SIG-M5 treated with dmso at 0.1 percent for 504 hours (cell line): Measurements from ENCODE around the gene GAREM2.

Experiments
- DNase-seq: peaks from one replicate; lab custom pipeline; 2025; ENCODE audit not compliant: unreplicated experiment; lab: John Stamatoyannopoulos, UW

GAREM2 gene

DNA sequence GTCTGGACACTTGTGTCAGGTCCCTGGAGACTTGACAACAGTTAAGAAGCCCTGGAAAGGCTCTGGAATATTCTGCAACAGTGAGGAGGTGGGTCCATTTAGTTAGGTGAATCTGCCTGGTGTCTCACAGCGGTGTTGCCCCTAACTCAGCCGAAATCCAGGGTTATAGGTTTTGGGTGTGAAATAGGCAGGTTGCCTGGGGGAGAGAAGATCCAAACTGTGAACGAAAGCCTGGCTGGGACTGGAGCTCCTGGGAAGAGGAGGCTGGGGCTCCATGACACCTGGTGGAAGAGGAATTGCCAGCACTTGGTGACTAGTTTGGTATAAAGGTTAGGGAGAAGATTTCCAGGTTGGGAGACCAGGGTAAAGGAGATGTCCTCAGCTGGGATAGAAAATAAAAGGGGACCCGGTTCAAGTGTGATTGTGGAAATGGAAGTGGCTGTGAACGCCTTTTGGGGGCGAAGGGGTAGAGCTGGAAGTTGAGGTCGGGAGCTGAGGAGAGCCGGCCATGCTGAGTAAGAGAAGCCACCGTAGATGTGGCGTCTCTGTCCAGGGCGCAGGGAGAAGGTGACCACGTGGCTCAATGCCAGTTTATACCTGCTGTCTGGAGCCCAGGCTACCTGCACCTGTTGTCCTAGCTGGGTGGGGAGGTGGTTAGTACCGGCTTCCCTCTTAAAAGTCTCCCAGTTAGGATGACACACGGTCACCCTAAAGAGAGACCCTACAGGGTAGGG lies 3.0 kb upstream of the GAREM2 start:
- DNase-seq: no peak

DNA sequence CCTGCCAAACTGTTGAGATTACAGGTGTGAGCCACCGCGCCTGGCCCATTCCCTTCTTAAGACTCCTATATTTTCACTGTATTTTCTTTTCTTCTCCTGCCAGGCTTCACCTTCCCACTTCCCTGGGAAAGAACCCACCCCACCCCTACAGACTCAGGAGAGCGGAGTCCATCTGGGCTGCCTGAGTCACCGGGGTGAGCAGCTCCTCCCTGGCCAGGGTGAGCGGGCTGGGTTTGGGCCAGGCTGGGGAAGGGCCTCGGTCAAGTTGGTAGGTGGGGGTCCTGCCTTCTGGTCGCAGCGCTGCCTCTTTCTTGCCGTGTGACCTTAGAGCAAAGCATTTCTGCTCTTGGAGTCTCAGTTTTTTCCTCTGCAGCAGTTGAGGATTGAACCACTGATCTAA lies 2.1 kb upstream of the GAREM2 start:
- DNase-seq: no peak

DNA sequence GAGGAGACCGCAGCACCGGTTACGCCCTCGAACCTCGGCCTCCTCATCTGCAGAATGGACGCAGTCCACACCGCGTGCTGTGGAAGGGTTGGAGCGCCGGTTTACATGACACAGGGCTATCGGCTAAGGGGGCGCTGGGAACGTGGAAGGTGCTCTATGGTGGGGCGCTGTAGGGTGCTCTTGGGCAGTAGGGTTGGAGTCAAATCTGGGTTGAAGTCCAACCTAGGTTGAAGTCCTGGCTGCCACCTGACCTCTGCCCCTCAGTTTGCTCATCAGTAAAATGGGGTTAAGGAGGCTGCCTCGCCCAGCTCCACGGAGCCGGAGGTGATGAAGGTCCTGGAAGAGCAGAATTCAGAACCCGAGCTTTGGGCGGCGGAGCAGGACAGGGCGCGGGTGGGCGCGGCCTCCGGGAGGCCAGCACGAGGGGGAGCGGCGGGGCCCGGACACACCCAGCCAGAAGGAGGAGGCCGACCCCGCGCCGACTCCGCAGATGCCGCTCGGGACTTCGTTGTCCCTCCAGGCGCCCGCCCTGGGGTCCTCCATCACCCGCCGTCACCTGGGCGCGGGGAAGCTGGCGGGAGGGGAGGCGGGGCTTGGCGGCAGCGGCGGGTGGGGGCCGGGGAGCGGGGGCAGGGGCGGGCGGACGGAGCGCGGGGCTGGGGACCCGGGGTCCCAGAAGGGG lies 558 bp upstream of the GAREM2 start:
- DNase-seq: no peak

DNA sequence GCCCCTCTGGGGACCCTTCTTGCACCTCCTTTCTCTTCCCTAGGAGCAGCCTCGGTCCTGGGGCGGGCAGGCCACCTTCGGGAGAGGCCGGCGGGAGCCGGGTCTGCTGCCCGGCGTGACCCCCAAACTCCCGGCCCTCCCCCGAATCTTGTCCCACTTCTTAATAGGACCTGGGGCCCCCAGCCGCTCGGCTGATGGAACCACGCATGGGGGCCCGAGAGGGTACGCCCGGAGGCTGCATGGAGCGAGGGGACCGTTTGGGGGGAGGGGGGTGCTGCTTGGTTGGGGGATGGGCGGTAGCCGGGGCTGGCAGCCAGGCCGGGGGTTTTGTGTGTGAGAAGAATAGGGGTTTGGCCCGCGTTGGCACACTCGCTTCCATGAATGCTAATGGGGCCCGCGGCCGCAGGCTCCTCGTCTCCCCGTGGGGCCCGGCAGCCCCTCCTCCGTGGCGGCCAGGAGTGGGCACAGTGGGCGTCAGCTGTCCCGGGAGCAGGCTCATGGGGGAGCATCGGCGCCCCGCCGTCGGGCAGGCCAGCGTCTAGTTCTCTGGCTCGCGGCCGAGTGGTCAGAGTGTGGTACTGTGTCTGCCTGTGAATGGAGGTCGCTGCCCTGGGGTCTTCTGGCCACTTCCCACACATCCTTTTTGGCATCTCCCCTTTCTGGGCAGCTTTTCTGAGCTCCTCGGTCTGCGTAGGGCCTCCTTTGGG lies 1.0 kb downstream of the GAREM2 start:
- no peak for DNase-seq

DNA sequence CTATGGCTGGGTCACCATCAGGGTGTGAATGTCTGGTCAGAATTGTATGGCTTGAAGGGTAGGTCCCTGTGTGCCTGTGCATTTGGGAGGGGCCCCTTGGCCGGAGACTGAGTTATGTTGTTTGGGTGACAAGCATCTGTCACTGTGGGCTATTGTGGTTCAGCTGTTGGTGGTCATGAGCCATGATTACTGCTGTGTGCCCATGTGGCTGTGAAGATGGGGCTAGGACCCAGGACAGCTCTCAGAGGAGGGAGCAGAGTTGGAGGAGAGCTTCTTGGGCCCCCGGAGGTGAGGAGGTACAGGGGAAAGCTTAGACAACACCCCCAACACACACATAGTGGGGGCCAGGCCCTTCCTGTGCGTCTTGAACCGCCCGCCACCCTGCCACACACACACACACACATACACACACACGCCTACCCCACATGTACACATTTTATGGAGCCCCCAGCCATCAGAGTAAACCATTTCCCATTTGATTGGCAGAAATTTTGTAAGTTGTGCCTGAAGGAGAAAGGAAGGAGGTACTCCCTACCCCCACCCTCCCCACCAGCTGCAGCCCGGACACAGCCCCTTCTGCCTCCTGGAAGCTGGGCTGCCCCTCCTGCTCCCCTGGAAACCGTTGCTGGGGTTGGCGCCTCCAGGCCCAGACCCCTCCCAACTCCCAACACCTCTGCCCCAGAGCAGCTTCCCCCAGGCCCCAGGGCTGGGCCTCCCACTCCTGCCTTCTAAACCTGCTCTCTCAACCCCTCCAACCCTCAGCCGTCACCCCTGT lies 2.0 kb downstream of the GAREM2 start:
- no peak for DNase-seq

DNA sequence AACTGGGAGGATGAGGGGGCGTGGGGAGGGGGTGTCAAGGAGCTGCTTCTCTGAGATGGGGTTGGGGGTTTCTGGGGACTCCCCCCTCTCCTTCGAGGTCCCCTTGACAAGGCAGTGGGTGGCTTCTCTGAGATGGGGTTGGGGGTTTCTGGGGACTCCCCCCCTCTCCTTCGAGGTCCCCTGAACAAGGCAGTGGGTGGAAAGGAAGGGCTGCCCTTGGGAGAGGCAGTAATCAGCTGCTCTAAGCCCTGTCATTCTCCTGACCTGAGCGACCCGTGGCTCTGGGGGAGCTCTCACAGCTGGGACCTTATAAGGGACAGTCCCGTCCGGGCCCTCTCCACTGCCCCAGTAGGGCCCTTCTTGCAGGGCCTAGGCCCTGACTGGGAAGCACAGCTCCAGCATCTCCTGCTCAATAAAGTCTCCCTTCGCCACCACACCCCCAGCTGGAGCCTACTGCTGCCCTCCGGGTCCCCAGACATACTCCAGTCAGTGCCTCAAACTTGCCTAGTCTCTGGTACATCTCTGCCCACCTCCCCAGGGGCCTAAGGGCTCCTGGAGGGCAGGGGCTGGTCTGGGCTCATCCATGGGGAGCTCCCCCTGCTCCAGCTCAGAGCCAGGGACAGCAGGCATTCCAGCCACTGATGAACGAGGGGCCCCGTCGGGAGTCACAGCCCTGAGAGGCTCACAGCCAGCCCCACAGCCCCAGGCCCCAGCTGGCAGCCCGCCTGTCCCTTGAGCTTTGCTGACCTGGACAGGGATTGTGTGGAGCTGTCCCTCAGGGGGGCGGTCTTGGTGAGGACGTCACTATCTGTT lies 2.8 kb downstream of the GAREM2 start:
- no peak for DNase-seq

DNA sequence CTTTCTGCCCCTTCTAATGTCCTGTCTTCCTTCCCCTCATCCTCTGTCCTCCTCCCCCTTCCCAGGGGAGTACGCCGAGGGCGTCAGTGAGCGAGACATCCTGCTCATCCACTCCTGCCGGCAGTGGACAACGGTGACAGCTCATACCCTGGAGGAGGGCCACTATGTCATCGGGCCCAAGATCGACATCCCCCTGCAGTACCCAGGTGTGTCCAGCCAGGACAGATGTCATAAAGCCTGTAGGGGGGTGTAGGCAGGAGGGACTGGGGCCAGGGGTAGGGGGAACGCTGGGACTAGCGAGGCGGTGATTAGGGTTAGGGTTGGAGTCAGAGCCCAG lies 3.4 kb downstream of the GAREM2 start:
- no peak for DNase-seq

DNA sequence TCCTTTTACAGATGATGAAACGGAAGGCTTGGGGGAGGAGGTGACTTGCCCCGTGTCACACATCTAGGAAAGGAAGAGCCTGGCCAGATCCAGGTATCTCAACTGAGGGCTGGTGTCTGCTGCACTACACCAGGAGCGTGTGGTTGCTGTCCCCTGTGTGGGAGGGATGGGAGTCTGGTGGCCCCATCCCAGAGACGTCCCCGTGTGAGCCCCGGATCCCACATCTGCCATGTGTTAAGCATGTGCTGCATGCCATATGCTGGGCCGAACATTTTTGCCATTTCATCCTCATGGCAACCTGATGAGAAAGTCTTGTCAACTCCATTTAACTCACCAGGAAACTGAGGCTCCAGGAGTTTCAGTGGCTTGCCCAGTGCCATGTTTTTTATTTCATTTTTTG lies 4.2 kb downstream of the GAREM2 start:
- no peak for DNase-seq

DNA sequence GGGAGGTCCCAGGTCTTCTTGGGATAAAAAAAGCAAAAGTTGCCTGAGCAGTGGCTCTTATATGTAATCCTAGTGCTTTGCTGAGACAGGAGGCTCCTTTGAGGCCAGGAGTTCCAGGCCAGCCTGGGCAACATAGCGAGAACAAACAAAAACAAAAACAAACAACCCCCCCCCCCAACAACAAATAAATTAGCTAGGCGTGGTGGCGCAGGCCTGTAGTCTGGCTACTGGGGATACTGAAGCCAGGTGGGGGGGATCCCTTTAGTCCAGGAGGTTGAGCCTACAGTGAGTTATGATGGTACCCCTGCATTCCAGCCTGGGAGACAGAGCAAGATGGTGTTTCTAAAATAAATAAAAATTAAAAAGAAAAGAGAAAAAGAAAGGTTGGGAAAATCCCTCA lies 5.4 kb downstream of the GAREM2 start:
- DNase-seq: no peak

DNA sequence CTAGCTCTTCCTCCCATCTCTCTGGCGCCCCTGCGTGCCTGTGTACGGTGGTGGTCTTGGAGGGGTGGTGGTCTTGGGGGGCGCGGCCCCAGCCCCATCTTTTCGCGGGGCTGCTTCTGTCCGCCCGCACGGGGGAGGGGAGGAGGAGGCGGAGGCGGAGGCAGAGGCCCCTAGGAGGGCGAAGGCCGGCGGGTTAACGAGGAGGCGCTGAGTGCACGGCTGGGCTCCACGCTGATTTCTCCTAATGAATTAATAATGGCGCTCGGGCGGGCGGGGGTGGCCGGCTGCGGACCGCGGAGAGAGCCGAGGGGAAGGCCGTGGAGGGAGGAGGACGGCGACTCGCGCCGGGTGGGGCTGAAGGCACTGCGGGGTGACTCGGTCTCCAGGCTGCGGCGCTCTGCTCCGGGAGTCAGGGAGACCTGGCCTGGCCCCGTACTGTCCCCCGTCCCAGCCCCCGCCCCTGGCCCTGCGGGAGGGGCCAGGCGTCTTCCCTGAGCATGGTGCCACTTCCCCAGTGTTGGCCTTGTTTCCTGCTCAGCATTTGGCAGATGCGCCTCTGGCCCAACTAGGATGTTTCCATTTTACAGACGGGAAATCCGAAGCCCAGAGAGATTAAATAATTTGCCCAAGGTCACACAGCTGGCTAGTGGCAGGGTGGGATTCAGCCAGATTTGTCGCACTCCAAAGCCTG lies 6.0 kb downstream of the GAREM2 start:
- DNase-seq: peak; percentile 45

DNA sequence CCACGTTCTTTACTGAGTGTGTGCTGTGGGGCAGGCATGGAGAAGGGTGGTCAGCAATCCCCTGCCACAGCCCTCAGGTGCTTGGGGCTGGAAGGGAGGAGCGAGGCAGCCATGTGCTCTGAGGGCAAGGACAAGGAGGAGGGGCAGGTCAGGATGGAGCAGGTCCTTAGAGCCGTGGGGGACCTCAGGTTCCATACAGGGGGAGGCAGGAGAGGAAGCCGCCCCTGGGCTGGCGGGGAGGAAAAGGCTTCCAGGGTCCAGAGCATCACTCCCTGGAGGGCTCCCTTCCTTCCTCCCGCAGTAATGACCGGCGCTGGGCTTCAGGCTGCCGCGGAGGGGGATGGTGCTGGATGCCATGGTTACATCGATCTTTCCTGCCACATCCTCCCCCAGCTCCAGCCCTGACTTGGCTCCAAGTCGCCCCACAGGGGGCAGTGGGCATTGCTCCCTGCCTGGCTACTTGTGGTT lies 6.6 kb downstream of the GAREM2 start:
- DNase-seq: no peak

DNA sequence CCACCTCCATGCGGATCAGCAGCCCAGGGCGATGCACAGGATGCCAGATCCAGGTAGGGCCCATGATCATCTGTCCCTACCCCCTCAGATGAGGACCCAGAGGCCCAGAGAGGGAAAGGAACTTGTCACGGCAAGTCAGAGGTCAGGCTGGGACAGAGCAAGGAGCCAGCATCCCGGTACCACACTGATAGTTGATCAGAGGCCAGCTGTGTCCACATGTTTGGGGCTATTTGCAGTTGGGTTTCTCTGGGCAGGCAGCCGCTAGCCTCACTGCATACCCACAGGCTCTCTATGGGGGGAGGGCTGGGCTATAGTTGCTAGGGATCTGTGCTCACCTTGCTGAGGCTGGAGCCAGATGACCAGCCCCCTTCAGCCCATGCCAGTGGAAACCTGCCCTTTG lies 9.6 kb downstream of the GAREM2 start:
- no peak for DNase-seq

DNA sequence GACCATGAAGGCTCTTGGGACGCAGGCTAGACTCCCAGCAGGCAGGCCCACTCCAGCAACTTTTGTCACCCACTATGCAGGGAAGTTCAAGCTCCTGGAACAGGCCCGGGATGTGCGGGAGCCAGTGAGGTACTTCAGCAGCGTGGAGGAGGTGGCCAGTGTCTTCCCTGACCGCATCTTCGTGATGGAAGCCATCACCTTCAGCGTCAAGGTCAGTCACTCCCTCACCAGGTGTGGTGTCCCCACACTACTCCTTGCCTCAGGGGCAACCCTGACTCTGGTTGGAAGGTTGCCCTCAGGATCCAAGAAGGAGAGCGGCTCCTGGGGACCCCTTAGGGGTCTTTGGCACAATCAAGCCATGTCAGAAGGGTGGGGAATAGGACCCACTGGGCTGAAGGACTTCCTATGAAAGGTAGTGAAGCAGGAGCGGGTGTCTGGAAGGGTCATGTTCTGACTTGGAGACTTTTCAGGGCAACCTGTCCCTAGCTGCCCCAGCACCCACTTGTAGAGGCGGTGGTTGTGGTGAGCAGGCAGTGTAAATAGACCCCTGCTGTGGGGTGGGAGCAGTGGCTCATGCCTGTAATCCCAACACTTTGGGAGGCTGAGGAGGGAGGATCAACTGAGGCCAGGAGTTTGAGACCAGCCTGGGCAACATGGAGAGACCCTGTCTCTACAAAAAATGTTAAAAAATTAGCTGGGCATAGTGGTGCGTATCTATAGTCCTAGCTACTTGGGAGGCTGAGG lies 10.2 kb downstream of the GAREM2 start:
- no peak for DNase-seq

DNA sequence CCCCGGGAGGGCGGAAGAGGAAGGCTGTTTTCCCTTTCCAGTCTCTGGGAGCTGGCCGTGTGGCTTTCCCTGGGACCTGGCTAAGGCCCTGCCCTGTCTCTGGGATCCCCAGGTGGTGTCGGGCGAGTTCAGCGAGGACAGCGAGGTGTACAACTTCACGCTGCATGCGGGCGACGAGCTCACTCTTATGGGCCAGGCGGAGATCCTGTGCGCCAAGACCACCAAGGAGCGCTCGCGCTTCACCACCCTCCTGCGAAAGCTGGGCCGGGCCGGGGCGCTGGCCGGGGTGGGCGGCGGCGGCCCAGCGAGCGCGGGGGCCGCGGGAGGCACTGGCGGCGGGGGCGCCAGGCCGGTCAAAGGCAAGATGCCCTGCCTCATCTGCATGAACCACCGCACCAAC lies 11.2 kb downstream of the GAREM2 start:
- no peak for DNase-seq

DNA sequence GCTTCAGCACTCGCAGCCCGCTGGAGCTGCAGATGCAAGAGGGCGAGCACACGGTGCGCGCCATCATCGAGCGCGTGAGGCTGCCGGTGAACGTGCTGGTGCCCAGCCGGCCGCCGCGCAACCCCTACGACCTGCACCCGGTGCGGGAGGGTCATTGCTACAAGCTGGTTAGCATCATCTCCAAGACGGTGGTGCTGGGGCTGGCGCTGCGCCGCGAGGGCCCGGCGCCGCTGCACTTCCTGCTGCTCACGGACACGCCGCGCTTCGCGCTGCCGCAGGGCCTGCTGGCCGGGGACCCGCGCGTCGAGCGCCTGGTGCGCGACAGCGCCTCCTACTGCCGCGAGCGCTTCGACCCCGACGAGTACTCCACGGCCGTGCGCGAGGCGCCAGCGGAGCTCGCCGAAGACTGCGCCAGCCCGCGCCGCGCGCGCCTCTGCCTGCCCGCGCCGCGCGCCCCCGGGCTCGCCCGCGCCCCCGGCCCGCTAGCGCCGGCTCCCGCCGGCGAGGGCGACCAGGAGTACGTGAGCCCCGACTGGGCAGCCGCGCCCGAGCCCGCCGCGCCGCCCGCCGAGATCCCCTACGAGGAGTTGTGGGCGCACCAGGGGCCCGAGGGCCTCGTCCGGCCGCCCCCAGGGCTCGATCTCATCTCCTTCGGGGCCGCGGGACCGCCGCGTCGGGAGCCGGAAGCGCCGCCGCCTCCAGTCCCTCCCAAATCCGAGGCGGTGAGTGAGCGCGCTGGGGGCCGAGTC lies 11.8 kb downstream of the GAREM2 start:
- DNase-seq: peak; percentile 7

DNA sequence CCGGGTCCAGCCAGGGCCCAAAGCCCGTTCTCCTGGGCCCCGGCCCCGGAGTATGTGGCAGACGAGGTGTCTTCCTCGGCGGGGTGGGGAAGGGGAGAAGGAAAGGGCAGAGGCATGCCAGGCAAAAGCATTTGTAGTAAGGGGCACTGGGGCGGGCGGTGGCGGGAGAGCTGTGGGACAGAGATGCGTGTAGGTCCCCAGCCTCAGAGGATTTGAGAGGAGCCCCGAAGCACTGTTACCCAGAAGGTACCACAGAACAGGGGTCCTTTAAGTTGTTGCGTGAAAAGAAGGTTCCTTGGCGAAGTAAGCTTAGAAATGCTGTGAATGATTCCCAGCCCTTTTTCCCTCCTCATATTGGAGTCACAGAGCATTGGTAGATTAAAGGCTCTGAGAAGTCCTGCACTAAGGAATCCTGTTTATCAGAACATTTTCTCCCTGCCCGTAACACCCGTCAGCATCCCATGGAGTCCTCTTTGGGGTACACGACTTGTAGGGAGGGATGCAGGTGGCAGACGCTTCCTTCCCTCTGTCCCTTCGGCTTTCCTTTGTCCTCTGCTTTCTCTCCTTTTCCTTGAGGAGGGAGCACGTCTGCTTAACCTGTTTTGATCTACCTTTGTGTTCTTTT lies 12.5 kb downstream of the GAREM2 start:
- DNase-seq: no peak

DNA sequence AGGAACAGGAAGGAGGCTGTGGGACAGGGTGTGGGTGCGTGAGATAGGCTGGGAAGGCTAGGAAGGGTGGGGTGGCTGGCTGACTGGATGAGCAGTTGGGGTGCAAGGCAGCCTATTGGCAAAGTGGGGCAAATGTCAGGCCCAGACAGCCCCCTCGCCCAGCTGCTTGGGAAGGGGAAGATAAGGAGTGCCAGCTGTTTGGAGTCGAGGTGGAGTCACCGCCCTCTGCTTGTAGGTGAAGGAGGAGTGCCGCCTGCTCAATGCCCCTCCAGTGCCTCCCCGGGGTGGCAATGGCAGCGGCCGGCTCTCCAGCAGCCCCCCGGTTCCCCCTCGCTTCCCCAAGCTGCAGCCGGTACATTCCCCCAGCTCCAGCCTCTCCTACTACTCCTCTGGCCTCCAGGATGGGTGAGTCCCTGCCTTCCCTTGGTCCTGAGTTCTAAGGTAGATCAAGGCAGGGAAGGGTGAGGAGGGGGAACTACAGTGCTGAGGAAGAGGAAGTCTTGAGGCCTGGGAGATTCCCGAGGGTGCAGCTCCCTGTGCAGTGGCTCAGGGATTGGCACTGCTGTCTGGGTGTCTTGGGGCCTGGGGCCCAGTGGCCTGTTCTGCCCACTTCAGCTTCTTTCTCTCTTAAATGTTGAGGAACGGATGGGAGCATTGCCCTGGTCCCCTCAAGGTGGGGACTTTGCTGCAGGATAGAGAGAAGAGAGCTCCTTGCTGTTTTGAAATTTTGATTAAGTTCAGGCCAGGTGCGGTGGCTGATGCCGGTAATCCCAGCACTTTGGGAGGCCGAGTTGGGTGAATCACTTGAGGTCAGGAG lies 13.3 kb downstream of the GAREM2 start:
- DNase-seq: no peak
